GM12874 (cell line): ENCODE results near the gene ITGB3.

Source experiments
- TF ChIP-seq, protein P1 (sequence below): IDR thresholded peaks from 2 replicates; pipeline ENCODE4 v1.5.1; 2011; ENCODE audit warnings: low read depth, mild to moderate bottlenecking, control low read depth, low read length, moderate library complexity; ENCODE audit not compliant: insufficient read depth

Gene ITGB3

DNA sequence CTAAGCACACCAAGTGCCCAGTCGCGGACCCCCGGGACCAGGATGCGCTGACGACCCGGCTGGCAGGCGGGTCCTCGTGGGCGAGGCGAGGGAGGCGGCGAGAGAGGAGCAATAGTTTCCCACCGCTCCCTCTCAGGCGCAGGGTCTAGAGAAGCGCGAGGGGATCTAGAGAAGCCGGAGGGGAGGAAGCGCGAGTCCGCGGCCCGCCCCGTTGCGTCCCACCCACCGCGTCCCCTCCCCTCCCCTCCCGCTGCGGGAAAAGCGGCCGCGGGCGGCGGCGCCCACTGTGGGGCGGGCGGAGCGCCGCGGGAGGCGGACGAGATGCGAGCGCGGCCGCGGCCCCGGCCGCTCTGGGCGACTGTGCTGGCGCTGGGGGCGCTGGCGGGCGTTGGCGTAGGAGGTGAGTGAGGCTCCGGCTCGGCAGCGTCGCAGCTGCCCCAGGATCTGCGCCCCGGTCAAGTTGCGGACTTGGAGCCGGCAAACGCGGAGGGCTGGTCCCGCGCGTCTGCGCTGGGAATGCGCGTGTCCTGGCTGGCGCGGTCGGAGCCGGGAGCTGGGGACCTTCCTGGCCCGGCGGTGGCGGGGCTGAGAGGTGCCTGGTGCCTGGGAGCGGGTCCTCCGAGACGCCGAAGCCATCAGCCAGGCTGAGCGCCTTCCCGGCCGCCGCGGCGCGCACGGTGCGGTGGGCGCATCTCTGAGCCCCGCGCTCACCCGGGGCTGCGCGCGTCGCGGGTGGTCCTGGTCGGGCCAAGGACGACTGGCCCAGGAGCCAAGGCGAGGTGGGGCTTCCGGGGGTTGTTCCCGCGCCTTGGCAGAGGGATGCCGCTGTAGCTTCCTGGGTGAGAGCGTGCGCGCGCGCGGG, at the start of gene ITGB3:
TSS of gene ITGB3 (plus strand) at position 287 of the 862 bp plus-strand sequence. CDS start at position 322, 35 bp downstream.
- TF ChIP-seq, protein P1, sequence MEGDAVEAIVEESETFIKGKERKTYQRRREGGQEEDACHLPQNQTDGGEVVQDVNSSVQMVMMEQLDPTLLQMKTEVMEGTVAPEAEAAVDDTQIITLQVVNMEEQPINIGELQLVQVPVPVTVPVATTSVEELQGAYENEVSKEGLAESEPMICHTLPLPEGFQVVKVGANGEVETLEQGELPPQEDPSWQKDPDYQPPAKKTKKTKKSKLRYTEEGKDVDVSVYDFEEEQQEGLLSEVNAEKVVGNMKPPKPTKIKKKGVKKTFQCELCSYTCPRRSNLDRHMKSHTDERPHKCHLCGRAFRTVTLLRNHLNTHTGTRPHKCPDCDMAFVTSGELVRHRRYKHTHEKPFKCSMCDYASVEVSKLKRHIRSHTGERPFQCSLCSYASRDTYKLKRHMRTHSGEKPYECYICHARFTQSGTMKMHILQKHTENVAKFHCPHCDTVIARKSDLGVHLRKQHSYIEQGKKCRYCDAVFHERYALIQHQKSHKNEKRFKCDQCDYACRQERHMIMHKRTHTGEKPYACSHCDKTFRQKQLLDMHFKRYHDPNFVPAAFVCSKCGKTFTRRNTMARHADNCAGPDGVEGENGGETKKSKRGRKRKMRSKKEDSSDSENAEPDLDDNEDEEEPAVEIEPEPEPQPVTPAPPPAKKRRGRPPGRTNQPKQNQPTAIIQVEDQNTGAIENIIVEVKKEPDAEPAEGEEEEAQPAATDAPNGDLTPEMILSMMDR: peak; percentile 79

DNA sequence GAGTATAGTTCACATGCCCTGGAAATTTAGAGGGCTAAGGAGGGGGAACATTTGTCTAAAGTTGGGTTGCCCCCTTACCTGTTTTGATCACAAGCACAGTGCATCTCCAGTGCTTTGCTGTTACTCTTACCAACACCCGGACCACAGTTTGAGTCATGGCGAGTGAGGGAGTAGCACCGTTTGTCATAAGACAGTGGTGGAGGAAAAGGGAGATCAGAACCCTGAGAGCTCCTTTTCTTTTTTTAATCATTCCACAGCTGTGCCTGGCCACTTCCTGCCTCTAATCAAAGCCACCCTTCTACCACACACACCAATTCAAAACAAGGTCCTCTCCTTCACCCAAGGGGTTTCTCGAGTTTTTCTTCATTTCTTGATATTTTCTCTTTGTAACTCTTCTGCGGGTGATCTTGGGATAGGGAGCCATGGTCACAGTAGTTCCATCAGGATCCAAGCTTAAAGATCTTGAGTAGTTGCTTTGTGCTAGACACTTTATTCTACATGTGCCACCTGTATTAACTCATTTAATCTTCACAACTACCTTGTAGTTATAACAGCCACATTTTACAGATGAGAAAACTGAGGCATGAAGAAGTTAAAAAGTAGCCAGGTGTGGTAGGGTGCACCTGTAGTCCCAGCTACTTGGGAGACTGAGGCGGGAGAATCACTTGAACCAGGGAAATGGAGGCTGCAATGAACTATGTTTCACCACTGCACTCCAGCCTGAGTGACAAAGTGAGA, 49.5 kb upstream of the ITGB3 start:
- TF ChIP-seq, protein P1: no peak

DNA sequence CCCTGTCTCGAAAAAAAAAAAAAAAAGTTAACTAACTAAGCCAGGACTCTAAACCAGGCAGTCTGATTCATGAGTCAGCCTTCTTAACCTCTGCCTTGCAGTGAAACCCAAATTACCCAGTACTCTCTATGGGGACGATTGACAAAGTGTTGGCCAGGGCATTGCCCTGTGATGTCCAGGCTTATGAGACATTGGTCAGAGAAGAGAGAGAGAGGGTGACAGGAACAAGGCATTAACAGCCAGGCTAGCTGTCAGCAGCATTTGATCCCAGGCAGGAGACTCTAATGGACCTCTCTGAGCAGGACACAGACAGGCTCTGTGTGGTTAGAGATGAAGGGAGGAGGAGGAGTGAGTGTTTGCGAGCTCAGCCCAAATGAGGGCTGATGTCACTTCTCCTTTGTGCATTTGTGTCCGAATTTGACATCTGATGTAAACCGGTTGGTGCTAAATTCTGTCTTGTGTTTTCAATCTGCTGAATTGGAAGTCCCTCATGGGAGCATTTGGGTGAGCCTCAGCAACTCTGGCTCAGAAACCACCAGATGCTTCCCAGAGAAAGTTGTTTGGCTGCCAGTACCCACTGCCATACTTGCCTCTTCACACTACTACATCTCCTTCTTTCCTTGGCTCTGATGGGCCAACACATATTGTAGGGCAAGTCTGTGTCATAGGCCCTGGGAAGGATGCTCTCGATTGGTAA, 48.8 kb upstream of the ITGB3 start:
- TF ChIP-seq, protein P1: no peak

DNA sequence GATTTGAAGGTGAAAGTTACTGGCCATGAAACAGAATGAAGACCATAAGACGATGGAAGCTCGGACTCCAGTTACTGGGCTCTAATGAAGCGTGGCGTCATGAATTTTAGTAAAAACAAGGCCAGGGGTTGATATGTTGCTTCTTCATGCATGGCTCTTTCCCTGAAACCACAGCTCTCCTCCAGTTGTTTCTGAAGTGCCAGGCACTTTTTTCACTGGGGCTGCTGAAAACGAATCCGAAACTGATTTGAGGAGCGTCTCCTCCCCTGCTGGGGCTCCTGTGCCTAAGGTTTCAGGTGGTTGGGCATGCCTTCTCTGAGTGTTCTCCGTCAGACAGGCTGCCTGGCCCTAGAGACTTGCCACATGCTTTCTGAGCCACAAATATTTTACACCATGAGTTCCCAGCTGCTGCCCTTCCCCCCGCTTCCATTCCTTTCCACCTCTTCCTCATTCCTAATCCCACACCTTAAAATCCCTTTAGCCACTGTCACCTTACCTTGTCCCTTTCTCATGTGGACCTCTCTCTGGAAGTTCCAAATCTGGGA, 48.1 kb upstream of the ITGB3 start:
- TF ChIP-seq, protein P1: no peak

DNA sequence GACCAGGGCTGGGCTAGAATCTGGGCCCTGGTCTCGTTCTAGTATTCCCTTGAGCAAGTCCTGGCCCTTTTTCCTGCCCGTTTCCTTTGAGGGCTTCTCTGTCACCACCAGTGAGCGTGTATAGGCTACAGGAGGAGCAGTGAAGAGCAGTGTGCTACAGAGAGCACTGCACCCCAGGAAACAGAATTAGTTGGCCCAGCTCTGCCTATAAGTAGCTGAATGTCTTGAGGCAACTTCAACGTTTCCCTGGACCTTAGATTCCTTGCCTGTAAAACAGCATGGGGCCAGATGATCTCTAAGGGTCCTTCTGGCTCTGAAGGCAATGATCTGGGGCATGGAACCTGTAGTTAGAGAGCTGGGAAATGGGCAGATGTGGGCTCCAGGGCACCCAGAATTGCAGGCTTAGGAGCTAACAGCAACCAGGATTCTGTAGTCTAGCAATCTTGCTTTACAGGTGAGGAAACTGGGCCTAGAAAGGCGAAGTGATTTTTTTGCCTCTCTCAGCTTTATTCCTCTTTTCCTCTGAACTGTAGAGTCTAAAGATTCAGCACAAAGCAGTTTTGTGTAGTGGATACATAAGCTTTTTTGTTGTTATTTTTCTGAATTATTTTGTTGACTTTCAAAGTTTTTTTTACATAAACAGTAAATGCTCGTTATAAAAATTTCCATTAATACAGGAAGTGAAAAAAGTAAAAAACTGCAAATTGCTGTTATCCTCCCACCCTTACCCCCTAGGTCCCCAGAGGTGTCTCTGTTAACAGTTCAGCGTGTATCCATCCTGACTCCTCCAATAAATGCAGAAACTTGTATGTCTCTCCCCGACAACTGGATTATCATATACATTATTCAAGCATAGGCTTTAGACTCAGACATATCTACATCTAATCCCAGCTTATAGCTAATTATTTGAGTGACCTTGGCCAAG, 46.2 kb upstream of the ITGB3 start:
- TF ChIP-seq, protein P1: no peak

DNA sequence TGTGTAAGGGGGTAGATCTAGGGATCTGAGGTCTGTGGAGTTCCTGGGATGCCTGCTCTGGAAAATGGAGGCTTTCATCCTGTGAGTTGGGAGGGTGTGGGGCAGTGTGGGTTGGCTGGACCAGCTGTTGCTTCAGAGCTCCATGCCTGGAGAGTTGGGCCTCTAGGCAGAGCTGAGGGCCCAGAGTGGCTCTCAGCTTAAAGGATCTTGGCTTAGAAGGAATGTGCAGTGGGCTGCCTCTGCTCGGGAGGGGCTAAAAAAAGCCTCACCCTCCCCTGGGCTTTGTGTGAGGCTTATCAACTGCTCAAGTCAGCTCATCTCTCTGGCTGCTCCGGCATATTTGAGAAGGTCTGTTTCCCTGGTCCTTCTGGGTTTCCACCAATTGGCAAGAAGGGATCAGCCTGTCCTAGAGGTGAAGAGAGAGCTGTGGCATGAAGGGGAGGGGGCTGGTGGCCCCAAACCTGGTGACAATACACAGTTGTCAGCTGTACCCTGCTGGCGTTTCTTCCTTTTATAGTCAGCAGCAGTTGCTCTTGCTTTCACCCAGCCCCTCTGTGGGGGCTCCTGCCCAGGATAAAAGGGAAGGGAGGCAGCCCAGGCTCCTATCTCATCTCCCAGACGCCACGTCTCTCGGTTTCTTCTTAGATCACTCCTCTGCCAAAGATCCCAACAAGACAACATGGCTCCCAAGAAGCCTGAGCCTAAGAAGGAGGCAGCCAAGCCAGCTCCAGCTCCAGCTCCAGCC, 44.7 kb upstream of the ITGB3 start, which contains the start of gene MYL4:
TSS of gene MYL4 (plus strand) at position 605 of the 745 bp plus-strand sequence. CDS start at position 680, 75 bp downstream.
- TF ChIP-seq, protein P1: no peak
